ENCODE results near the gene GRM1.

The GRM1 gene

DNA sequence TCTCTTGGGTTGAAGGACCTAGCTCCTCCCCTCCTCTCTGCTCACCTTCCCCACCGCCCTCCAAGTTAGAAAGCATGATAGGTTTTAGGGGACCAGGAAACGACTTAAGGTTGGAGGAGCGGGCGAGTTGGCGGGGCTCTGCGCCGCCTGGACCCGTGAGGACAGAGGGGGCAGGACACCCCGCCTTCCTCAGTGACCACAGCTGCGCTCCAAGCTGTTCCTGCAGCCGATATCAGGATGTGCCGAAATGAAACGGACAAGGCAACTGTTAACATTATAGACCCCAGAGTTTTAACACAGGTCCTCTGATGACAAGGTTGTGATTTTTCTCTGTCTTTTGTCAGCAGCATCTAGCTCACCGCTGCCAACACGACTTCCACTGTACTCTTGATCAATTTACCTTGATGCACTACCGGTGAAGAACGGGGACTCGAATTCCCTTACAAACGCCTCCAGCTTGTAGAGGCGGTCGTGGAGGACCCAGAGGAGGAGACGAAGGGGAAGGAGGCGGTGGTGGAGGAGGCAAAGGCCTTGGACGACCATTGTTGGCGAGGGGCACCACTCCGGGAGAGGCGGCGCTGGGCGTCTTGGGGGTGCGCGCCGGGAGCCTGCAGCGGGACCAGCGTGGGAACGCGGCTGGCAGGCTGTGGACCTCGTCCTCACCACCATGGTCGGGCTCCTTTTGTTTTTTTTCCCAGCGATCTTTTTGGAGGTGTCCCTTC, at the start of gene GRM1:
Gene GRM1, plus strand, starts transcription at position 212 of the 722 bp plus-strand sequence. Its CDS starts 456 bp downstream, at position 668.
- peak in 3 of 58 donors; percentile 2 to 23 (median 3) for DNase-seq

- no peak for DNase-seq
These were observed 19.5 kb upstream of the GRM1 start for GRCh38 chr6:146009338-146009737.

DNA sequence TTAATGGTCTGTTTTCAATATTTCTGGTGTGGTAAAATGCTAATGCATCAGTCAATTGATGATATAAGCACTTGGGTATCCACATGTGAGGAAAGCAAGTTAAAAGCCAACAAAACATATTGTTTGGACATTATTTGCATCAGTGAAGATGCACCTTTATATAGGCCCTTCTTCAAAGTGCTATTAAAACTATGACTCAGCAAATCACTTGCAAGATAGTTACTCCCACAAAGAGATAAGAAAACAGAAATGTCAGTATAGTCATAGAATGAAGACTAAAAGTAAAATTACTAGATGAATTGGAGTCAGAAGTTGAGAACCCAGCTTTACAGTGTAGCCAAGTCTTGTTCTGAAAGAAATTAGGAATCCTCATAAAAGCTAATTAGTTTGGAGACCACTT, 14.6 kb upstream of the GRM1 start:
- DNase-seq: no peak

- no peak for DNase-seq
These were observed 11.2 kb upstream of the GRM1 start for GRCh38 chr6:146017672-146018071.

DNA sequence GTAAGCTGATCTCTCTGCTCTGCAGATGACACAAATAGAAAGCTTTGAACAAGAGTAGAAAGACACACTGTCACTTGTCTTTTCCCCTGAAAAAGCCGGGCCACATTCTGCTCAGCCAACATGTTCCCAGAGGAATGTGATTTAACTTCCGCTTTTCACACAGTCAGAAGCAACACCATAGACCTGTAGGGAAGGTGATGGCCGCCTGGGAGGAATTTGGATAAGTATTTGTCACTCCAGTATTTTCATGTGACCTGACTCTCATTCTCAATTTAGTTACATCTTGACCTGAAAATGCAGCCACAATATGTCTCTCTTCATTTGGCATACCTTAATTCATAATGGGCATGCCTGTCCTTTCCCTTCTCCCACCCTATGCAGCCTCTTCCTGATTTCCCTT, 2.0 kb upstream of the GRM1 start:
- DNase-seq: no peak

DNA sequence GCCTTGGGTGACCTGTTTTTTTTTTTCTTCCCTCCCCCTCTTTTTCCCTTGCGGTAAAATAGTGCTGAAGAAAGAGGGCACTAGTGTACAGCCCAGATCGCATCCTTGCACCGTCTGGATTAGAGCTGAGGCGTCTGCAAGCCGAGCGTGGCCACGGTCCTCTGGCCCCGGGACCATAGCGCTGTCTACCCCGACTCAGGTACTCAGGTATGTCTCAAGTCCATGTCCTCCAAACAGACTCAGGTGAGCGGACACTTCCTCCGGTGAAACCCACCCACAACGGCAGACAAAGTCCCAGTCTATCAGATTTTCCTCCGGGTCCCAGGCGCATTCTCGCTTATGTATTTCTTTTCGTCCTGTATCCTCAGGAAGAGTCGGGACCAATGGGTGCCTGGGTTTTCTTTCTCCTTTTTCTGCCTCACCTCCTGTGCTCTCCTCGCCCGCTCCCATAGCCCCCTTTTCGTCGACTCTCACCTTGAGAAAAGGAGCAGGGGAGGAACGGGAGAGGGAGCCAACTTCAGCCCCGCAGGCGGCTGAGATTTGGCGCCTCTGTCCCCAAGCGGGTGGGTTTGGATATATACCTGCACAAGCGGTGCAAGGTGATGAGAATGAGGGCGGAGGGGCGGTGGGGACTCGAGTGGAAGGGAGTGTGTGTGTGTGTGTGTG, 1.1 kb upstream of the GRM1 start:
- peak in 15 of 58 donors; percentile 7 to 53 (median 24) for DNase-seq

DNA sequence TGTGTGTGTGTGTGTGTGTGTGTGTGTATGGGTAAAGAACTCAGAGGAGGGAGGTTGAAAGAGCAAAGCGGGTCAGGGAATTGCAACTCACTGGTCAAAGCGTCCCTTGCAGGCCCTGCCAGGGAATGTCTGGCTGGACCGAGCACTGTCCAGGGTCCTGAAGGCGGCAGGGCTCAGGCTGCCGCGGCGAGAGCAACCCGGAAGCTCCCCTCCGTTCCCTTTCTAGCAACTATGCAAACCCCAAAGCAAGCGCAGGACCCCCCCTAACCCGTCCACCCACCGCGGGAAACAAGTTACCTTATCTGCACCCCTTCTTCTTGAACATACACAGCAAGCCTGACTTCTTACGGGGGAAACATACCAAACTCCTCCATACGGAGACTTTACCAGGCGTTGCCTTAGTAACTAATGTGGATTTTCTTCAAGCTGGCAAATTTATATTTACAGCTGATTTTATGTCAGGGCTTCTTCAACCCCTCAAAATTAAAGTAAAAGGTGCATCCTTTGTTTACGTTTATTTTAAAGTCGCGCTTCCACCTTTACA, 538 bp upstream of the GRM1 start:
- peak in 17 of 58 donors; percentile 6 to 43 (median 18) for DNase-seq

DNA sequence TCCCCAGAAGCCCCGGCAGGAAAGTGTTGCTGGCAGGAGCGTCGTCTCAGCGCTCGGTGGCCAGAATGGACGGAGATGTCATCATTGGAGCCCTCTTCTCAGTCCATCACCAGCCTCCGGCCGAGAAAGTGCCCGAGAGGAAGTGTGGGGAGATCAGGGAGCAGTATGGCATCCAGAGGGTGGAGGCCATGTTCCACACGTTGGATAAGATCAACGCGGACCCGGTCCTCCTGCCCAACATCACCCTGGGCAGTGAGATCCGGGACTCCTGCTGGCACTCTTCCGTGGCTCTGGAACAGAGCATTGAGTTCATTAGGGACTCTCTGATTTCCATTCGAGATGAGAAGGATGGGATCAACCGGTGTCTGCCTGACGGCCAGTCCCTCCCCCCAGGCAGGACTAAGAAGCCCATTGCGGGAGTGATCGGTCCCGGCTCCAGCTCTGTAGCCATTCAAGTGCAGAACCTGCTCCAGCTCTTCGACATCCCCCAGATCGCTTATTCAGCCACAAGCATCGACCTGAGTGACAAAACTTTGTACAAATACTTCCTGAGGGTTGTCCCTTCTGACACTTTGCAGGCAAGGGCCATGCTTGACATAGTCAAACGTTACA, 817 bp downstream of the GRM1 start:
- DNase-seq: peak in 2 of 58 donors; percentile 4 to 9

- DNase-seq: no peak
These were observed 3.5 kb downstream of the GRM1 start for GRCh38 chr6:146032387-146032786.

GRCh38 chr6:146040360-146040759, 11.5 kb downstream of the GRM1 start:
- DNase-seq: no peak

- no peak for DNase-seq
These were observed 12.4 kb downstream of the GRM1 start for GRCh38 chr6:146041282-146041681.

GRCh38 chr6:146047371-146047770, 18.5 kb downstream of the GRM1 start:
- DNase-seq: peak in 12 of 58 donors; percentile 2 to 59 (median 18)

GRCh38 chr6:146050168-146050567, 21.3 kb downstream of the GRM1 start:
- no peak for DNase-seq

DNA sequence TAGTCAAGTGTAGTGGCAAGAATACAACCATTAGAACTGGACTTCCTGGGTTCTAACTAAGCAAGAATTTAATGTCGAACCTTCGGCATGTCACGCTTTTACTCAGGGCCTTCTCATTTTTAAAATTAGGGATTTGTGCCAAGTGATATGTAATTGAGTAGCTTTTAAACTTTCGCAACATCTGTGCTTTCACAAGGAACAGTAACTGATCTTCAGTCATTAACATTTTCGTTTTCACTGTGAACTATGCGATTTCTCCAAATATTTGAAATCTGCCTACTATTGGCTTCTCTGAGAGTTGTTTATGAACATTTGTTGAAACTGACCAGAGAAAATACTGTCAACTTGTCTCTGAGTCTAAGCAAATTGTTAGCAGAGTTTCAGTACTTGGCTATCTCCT, 27.6 kb downstream of the GRM1 start:
- DNase-seq: no peak

- DNase-seq: no peak
These were observed 36.8 kb downstream of the GRM1 start for GRCh38 chr6:146065690-146066089.

DNA sequence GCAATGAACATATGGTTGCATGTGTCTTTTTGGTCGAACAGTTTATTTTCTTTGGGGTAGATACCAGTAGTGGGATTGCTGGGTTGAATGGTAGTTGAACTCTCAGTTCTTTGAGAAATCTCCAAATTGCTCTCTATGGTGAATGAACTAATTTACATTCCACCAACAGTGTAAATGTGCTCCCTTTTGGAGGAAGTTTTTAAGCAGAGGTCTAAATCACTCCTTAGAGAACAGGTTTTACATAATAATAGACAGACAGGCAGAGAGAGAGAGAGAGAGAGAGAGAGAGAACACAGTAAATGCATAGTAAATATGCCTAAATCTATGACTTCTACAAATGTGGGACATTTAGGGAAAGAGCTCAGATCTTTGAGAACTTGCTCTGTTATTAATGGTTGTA, 37.6 kb downstream of the GRM1 start:
- no peak for DNase-seq

GRCh38 chr6:146071781-146072180, 42.9 kb downstream of the GRM1 start:
- DNase-seq: no peak

GRCh38 chr6:146077992-146078391, 49.1 kb downstream of the GRM1 start:
- no peak for DNase-seq

- DNase-seq: no peak
These were observed 58.5 kb downstream of the GRM1 start for GRCh38 chr6:146087386-146087785.

GRCh38 chr6:146090474-146090873, 61.6 kb downstream of the GRM1 start:
- DNase-seq: no peak

- DNase-seq: no peak
These were observed 64.3 kb downstream of the GRM1 start for GRCh38 chr6:146092961-146093686.

- DNase-seq: no peak
These were observed 66.6 kb downstream of the GRM1 start for GRCh38 chr6:146095481-146095880.
